HL-60/S4 treated with phorbol 12-myristate 13-acetate at 8.2 ng/mL for 4 days and 3 days (cell line): ENCODE results near the gene HMGN1.
"Not testable (repeated sequence)": the region's sequence is repeated elsewhere in the genome, so short reads cannot be mapped to it uniquely, and the experiment has no call there.

Source experiments
- in situ Hi-C: fragments of 300-500 bp; cut with MboI; formaldehyde crosslinking; loops from 2 replicates; pipeline ENCODE4 v1.15.0; 2022; ENCODE audit warnings: low sequenced_read_pairs

HMGN1 gene

DNA sequence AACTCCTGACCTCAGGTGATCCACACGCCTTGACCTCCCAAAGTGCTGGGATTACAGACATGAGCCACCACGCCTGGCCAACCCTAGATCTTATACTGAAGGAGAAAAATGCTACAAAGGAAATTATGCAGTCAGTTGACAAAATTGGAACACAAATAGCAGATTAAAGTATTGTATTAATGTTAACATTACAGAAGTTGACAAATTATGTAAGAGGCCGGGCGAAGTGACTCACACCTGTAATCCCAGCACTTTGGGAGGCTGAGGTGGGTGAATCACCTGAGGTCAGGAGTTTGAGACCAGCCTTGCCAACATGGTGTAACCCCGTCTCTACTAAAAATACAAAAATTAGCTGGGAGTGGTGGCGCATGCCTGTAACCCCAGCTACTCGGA lies 21.0 kb upstream of the HMGN1 start:
- in situ Hi-C loops: not testable (repeated sequence)

DNA sequence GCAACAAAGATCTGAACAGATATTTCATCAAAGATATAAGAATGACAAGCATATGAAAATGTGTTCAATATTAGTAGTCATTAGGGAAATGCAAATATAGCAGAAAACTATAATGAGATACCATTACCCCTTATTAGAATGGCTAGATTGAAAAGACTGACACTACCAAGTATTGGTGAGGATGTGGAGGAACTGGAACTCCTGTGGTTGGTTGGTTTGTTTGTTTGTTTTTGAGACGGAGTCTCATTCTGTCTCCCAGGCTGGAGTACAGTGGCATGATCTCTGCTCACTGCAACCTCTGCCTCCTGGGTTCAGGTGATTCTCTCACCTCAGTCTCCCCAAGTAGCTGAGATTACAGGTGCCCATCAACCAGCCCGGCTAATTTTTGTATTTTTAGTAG lies 18.9 kb upstream of the HMGN1 start:
- in situ Hi-C loops: no loop called here

DNA sequence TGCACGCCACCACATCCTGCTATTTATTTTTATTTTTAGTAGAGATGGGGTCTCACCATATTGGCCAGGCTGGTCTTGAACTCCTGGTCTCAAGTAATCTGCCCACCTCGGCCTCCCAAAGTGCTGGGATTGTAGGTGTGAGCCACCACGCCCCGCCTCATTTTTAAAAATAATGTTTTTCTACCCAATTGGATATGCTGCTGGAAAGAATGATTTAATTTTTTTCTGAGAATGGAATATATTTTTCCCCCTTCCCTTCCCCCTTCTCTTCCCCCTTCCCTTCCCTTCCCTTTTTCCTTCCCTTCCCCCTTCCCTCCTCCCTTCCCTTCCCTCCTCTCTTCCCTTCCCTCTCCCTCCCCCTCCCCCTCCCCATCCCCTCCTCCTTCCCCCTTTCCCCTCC lies 17.7 kb upstream of the HMGN1 start:
- in situ Hi-C loops: no loop called here

DNA sequence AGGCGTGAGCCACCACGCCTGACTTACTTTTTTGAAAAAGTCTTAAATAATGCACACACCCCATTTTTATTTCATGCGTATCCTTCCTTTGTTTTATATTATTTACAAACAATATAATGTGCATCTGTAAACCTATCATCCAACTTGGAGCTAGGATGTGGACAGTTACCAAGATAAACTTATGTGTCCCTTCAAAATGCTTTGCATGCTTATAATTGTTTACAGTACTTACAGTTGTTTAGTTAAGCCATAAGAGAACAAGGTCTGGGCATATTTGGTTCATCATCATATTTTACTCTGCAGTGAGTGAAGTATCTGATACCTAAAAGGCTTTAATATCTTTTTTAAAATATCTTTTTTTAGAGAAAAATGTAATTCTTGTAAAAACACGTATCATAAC lies 16.1 kb upstream of the HMGN1 start:
- in situ Hi-C loops: no loop called here

DNA sequence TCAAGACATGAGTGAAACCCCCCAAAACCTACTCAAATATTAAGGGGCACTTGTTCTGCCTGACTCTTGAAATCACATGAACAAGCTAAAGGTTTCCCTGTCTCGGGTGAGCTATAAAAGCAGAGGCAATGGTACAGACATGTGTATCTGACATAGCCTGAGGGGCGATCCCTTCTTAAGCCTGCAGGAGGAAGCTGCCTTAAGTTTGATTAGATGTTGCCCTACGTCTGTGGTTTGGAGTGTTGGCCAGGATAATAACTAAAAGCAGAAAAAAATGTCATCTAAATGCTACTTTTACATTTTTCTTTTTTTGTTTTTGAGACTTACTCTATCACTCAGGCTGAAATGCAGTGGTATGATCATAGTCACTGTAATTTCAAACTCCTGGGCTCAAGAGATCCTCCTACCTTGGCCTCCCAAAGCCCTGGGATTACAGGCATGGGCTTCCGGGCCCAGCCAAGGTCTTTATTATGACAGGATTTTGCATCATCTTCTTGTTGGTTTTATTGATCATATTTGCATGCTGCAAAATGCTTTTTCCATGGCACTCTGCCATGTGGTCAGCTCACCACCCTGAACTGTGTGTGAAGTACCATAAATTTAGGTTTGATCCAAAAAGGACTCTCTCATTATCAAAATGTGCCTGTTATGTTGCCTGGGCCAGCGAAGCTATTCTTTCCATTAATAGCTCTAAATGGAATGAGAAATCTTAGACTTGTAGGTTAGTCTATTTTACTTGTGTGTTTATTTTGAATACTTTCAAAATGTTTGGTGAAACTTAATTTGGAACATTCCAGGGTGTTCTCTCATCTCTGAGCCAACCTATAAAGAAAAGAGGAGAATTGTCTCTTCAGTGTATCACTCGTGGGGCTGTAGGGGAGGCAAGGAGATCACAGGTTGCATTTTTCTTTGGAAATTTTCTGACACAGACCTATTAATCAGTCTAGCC lies 15.0 kb upstream of the HMGN1 start:
- in situ Hi-C loops: no loop called here

DNA sequence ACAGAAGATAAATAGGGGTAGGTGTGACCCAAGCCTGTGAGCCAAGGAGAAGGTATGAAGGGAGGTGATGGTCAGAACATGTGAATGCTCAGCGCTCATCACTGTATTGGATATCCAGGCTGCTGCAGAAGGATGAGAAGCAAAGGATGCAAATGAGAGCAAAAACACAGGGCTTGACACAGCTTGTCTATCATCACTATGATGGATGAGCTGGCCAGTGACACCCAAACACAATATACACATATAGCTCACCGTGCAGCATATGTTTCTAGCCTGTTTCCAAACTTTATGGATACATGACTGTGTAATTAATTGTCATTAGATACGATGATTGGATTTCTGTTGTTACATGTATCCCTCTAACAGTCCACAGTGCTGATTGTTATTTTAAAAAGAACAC lies 13.8 kb upstream of the HMGN1 start:
- in situ Hi-C loops: no loop called here

DNA sequence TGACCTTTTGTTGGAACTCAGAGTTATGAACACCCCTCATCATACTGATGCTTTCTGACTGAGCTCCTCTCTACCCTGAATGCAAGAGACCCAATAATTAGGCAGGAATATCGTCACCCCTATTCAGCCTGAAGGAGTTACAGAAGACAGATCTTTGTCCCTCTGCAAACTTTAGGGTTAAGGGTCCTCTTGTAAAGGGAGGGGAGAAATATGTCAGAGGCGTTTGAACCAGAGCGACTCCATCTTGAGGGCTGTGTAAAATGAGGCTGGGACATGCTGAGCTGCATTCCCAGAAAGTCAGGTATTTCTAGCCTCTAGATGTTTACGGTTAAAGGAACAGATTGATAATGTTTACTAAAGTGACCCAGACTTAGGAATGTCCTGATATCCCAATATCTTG lies 10.5 kb upstream of the HMGN1 start:
- in situ Hi-C loops: no loop called here

DNA sequence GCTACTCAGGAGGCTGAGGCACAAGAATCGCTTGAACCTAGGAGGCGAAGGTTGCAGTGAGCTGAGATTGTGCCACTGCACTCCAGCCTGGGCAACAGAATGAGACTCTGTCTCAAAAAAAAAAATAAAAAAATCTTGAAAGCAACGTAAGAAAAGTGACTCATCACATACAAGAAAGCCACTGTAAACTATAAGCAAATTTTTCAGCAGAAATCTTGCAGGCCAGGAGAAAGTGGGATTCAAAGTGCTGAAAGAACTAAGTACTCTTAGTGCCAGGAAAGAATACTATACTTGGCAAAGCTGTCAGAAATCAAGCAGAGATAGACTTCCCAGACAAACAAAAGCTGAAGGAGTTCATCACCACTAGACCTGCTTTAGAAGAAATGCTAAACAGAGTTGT lies 4.4 kb upstream of the HMGN1 start:
- in situ Hi-C loops: no loop called here

DNA sequence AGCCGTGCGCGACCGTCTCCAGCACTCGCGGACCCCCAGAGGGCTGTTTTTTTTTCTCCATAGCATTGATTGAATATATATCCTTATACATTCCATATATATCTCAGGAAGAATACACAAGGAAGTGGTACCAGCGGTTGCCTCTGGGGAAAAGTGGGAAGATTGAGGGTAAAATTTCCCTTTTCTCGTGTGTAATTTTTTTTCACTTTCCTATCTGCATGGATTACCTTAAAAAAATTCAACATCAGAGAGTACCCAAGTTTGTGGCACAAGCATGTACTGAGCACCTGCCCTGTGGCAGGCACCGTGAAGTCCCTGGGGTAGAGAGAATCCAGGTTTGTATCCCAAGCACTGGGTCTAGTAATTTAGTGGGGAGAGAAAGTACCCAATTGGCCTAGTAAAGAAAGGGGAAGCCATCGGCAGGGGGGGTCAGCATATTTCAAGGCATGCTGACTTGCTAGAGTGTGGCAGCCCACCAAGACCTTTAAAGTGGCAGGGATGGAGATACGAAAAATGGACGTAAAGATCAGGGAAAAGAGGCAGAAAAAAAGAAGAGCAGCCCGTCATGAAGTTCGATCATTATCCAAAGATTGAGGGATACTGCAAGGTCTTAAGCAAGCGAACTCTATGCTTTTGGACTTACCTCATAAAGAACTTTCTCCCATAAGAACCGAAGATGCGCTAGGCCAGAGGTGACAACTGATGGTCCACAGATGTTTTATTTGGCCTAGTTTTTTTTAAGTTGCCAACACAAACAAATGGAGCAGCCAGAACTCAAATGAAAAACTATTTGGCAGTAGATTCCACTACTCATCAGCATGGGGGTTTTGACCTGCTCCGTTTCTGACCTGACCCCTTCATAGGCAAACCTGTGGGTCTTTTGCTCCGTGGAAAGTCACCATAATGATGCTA lies 1.5 kb upstream of the HMGN1 start:
- in situ Hi-C loops: no loop called here

DNA sequence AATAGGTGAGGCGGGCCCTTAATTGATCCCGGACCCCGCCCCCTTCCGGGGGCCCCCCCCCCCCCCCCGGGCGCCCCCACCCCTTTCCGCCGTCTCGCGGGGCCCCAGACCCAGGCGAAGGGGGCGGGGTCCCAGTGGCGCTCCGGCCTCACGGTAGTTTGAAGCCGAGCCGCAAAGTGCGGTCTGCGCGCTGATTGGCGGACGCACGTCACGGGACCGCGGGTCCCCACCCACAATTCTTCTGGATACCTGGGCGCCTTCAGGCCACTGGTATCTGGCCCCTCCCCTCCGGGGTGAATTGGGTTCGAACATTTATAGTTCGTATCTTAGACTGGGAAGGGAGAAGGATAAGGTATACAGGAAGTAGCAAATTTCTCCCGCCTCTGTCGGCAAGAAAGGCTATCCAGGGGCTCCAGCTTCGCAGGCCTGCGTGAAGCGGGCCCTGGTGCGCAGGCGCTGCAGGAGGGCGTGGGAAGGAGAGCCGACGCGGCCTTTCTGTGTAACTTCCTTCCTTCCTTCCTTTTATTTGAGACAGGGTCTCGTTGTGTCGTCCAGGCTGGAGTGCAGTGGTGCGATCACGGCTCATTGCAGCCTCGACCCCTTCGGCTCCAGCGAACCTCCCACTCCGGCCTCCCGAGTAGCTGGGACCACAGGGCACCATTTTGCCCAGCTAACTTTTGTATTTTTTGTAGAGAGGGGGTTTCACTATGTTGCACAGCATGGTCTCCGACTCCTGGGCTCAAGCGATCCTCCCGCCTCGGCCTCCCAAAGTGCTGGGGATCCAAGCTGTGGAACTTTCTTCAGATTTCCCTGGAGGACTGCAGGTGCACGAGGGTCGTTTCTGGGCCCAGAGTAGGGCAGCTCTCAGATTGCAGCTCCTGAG lies 564 bp upstream of the HMGN1 start:
- in situ Hi-C loops: no loop called here

DNA sequence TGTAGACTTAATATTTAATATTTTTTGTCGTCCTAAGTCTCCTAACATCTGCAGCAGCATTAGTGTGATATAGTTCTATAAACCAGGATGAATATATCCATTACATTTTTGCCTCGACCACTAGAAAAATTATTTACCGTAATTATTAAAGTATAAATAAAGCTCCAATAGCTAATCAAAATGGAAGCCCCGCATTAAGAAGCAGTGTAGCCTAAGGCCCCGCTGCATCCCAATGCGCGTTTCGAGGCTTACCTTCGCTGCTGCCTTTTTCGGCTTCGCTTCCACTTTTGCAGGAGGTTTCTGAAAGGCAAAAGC lies 891 bp downstream of the HMGN1 start:
- in situ Hi-C loops: no loop called here

DNA sequence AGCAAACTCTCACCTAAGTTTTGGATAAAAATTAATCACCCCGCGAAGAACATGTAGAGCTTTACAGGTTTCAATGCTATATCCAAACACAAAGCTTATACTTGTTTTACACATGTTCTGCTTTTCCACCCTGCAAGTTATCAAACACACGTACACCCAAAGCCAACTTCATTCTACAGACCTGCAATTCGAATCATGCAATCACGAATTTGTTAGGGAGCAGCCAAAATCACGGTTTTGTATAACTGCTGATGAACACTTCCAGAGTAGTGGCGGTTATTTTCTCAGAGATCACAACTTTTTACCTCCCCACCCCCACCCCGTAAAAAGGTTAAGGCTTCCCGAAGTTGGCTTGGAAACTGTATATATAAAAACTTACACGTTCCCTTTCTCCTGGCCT lies 1.4 kb downstream of the HMGN1 start:
- in situ Hi-C loops: no loop called here

DNA sequence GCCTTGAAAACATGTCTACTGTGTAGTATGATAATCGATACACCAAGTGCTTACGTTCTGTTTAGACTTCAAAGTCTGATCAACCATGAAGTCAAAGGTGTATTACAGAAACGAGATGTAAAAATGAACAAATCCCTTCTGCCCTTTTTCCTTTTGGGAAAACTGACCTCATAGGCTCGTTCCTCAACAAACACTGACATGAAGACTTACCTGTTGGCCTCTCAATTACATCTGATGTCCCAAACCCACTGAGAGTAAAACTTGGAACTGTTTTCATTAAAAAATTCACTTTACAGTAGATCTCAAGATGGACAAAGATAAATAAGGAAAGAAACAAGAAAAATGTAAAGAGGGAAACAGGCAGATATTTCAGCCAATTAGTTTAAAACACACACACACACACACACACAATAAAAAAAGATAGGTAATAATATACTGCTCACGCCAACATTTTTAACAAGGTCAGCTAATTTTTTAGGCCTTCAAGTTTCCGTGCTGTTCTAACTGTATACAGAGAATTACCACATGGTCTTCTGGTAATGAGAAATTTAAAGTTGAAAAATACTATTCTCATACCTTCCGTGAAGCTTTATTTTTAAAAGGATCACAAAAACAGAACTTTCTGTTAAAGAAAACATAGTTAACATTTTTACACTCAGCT lies 2.1 kb downstream of the HMGN1 start:
- in situ Hi-C loops: no loop called here

DNA sequence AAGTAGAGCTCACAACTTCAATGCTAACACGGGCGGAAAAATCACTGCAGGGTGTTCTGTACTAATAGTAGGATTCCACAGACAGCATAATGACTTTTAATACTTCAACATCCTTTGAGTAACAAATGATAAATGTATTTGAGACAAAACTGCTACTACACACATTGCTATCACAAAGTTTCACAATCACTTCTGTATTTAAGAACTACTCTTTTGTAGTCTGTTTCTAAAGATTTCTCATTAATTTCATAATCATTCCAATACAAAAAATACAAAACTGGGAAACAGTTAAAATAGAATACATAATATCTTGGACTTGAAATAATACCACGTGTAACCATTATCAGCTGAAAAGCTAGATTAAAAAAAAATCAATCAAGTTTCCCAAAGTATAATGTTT lies 2.7 kb downstream of the HMGN1 start:
- in situ Hi-C loops: no loop called here

DNA sequence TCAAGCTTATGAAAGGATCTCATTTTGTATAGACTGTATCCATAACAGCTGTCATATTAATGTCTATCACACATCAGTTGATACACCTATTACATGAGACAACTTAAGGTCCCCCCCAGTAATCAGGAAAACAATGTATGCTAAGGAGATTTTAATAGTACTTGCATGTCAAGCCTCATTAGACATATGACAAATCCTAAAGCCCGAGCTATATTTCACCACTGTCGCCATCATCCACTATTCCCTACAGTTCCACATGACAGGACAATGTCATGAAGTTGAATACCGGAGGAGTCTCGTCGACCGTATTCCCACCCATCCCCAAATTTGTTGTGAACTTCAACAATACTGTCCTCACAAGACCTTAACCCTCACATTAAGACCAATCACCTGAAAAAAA lies 3.4 kb downstream of the HMGN1 start:
- in situ Hi-C loops: no loop called here

DNA sequence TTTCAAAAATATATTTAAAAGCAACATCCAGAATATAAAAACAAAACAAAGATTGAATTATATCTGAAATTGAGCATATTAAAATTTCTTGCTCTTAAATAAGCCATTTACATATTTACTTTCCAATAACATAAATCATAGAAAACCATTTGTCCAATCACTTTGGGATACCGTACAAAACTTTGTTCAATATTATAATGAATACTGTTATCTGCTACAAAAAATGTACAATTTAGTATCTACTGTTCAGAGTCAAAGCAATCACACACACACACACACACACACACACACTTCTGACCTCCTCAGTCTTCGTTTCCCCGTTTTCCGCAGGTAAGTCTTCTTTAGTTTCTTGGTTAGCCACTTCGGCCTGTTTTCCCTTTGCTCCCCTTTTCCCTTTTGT lies 4.0 kb downstream of the HMGN1 start:
- in situ Hi-C loops: no loop called here

DNA sequence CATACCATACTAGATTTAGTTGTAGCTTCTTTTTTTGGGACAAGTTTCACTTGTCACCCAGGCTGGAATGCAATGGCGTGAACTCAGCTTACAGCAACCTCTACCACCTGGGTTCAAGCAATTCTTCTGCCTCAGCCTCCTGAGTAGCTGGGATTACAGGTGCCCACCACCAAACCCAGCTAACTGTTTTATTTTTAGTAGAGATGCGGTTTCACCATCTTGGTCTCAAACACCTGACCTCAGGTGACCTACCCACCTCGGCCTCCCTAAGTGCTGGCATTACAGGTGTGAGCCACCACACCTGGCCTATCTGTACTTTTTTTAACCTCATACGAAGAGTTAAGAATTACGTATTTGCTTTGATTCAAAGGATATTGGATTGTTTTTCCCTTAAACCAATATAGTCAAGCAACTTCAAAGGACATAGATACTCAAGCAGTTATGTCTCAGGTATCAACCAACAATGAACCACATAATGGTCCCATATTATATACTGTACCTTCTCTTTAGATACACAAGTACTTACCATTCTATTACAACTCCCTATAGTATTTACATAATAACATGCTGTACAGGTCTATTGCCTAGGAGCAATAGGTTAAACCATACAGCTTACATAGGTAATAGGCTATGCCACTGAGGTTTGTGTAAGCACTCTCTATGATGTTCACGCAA lies 7.5 kb downstream of the HMGN1 start:
- in situ Hi-C loops: no loop called here

DNA sequence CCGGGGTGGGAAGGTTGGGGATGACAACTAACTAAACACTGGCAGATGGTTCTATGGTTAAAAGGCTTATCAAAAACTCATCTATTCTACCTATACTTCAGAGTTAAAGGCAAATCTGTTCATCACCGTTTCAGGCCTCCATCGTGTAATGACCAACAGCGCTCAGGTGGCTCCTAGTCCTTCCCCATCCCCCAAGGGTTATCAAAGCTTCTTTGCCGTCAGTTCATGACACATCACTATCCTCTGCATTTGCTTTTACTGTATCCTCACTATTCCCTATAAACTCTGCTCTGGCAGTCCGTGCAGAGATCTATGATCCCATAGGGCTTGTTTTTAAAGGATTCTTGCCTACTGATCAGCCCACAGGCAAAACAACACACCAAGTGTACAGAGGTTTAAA lies 8.2 kb downstream of the HMGN1 start:
- in situ Hi-C loops: no loop called here

DNA sequence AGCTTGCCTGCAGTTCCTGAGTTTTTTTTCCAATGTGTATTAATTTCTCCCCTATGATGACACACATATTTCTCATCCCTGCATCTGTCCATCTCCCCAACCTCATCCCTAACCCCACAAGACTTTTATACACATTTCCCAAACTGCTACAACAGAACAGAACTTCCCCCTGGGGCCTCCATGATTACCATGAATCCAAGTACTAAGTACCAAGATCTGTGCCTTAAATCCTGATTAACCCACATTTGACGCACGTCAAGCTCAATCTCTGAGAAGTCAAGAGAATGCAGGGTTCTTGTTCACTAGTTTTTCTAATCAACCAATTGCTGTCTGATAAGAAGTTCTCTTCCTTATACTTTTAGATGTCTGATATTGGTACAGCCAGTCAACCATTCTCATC lies 9.7 kb downstream of the HMGN1 start:
- in situ Hi-C loops: no loop called here

DNA sequence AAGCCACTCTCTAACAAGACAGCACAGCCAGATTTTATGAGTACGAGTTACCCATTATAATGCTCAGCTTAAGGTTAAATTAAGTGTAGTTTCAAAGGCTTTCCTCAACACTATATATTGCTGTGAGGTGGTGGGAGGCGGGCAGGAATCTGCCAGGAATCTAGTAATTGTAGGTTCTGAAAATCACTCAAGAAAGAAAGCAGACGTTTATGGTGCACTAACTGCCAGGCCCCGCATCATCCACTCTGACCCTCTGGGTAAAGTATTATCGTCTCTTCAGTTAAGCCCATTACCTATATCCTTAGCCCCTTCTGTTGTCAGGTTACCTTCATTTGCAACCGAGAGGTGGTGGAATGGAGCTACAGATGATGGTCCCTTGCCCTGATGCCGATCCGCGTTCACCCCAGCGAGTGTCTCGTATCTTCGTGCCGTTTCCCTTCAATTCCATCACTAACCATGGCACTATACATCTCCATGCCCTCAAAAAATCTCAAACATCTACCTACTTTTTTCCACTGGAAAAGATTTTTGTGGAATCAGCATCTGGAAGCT lies 12.4 kb downstream of the HMGN1 start:
- in situ Hi-C loops: no loop called here
